Left ventricle myocardium superior (tissue), 1 donor: Measurements from ENCODE around the gene DLG4. TPM values are rescaled to one million over a fixed set of nuclear protein-coding genes. Genes with fewer than 3 reads are reported as not detected.

Experiments used
- ATAC-seq: fragments of 200-7000 bp; cut with Tn5 transposase; one replicate; pipeline ENCODE4 v1.9.1; 2020; ENCODE audit warnings: mild to moderate bottlenecking, moderate library complexity
- DNase-seq: peaks from one replicate; pipeline ENCODE4 v3.0.0-alpha.2; 2020
- intact Hi-C: fragments of 100-400 bp; cut with micrococcal nuclease; formaldehyde crosslinking; loops from one replicate; pipeline ENCODE4 v1.11.0; 2022
- total RNA-seq: library from RNA; stranded (reverse); fragmentation: NEBNext Ultra II Directional; extraction: Animal tissue kit (Norgen Biotek cat#: 25700); gene quantifications from one replicate; pipeline ENCODE4 v1.2.1, GENCODE V29; 2021
- donor health status: DM: no; HTN: yes; CAD: no; lungs with severe emphysema.

DLG4 gene
- total RNA-seq, 1 donor from 2014 or later = 21.3 TPM

- ATAC-seq (no peak), DNase-seq (peak; percentile 22)
- intact Hi-C loops = no loop called here
These were observed 878 bp downstream of the DLG4 start for GRCh38 chr17:7218758-7219157.

- no peak for ATAC-seq
- intact Hi-C loops = no loop called here
- DNase-seq = peak; percentile 57
These were observed 1.5 kb downstream of the DLG4 start for GRCh38 chr17:7218166-7218565.

GRCh38 chr17:7217113-7217987 lies 2.3 kb downstream of the DLG4 start:
- intact Hi-C loops = no loop called here
- no peak for ATAC-seq
- peak; percentile 53 for DNase-seq

DNA sequence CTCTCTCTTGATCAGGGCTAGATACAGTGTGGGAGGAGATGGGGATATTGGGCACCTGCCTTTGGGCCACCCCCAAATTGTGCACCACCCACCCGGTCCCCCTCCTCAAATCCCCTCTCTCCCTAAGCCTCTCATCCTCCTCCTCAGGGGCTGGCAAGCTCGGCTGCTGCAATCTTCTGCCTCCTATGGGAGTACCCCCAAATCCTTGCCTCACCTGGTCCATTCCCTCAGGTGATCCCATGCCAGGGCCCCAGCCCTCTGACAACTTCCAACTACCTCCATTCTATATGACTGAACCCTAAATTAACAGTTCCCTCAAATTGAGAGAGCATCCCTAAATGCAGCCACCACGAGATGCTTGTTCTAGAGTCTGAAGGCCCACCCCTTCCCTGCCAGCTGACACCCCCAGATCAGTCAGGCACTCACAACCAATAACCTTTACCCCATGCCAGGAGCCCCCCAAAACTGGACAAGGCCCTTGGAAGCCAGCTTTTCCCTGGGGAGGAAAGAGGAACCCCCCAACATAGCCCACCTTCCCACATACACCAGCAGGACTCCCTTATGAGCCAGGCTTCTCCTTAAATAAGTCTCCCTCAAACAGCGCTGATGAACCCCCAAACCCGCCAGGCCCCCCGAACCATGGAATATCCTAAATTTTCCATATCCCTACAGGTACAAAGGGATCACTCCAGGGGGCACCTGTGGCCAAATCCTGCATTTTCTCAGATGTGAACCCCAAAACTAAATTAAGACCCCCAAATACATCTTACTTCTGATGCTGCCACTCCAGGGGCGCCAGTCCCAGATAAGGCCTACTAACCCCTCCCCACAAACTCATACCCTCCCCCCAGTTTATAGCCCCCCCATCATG lies 3.2 kb downstream of the DLG4 start:
- ATAC-seq (no peak), DNase-seq (peak; percentile 41)
- intact Hi-C loops = no loop called here

- intact Hi-C loops = no loop called here
- ATAC-seq = no peak
- DNase-seq = peak; percentile 27
These were observed 3.9 kb downstream of the DLG4 start for GRCh38 chr17:7215652-7216180.

GRCh38 chr17:7215136-7215638 lies 4.4 kb downstream of the DLG4 start:
- ATAC-seq (no peak), DNase-seq (peak; percentile 33)
- intact Hi-C loops = no loop called here

- peak; percentile 87 for ATAC-seq
These were observed 5.1 kb downstream of the DLG4 start for GRCh38 chr17:7214300-7215135.

GRCh38 chr17:7213895-7214299 lies 5.7 kb downstream of the DLG4 start:
- peak; percentile 73 for DNase-seq
- ATAC-seq = peak; percentile 0
- intact Hi-C loops = no loop called here

More at GRCh38 chr17:7214300-7215135, 5.1 kb downstream of the DLG4 start:
- peak; percentile 99 for DNase-seq
- intact Hi-C loops = no loop called here

- intact Hi-C loops = no loop called here
- peak; percentile 25 for DNase-seq
- ATAC-seq = no peak
These were observed 8.0 kb downstream of the DLG4 start for GRCh38 chr17:7211491-7212273.

DNA sequence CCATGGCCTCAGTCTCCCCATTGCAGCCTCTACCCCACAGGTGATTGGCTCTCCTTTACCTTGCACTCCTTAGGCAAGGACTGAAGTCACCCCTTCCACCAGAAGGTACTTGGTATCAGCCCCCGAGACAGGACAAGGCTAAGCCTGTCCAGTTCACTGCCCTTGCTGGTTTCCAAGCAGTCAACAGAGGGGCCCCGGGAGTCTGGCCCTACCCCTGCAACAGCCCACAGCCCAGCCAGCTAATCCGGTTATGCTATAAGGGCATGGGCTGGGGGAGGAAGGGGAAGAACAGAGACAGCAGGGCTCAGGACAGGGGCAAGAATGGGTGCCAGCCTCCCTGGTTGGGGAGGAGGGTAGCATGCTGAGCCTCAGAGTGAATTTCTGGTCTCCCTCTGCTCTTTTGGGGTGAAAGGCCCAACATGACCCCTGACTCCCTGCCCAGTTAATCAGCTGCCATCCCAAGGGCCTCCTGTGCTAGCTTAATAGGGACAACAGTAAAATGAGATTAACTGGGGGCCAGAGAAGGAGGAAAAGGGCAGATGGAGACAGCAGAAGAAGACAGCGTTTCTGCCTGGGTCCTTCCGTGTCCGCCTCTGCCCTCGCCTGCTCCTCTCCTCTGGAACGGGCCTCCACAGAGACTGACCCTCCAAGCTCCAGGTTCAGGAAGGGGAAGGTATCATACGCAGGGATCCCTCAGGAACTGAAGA lies 10.7 kb downstream of the DLG4 start:
- intact Hi-C loops = no loop called here
- no peak for DNase-seq
- no peak for ATAC-seq

DNA sequence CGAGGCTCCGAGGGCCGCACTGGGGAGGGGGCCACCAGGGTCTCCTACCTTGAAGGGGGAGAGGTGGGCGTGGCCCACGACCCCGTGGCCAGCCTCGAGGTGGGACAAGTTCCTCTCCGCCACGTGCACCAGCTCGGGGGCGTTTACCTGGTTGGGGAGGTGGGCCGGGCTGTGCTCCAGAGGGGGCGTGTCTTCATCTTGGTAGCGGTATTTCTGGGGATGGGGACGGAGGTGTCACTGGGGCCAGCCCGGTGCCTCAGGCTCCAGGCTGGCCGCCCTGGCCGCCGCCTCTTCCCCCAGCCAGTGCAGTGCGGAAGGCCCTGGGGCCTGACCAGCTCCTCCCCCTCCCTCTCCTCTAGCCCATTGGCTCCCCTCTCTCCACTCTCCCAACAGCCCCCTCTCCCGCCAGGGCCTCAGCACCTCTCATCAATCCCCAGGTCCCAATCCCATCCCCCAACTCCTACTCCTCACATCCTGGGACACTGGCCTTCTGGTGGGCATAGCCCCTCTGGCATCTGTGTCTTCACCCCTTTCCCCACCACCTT lies 11.5 kb downstream of the DLG4 start:
- peak; percentile 27 for DNase-seq
- no peak for ATAC-seq
- intact Hi-C loops = no loop called here

GRCh38 chr17:7207120-7208001 lies 12.3 kb downstream of the DLG4 start:
- DNase-seq = peak; percentile 33
- ATAC-seq = no peak
- intact Hi-C loops = no loop called here

- intact Hi-C loops = no loop called here
- DNase-seq (no peak), ATAC-seq (no peak)
These were observed 14.1 kb downstream of the DLG4 start for GRCh38 chr17:7205561-7205960.

DNA sequence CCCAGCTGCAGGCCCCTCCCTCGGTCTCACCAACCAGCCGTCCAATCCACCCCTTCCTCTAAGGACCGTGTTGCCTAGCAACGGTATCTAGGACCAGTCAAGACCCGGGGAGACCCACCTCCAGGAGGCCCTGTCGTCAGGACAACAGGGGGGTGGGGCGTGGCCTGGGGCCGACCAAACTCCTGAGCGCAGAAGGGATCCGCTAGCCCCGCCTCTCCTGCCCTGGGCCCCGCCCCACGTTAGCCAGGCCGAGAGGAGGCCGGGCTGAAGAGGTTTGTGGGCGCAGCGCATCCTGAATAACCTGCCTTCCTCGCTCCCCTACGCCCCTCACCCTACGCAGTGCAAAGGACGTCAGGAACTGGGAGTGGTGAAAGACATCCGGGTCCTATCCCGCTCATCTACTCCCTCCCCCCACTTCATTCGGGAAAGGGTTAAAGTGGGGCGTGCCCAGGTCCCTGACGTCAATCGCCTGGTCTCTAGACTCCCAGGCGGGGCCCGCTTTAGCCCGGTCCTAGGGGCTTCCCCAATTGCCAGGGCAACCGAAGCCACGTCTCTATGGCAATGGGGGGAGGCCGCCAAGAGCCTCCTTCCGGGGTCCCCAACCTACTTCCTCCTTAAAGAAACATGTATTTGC lies 14.7 kb downstream of the DLG4 start:
- ATAC-seq (peak; percentile 91), DNase-seq (peak; percentile 93)
- intact Hi-C loops = no loop called here

- intact Hi-C loops = no loop called here
- ATAC-seq (no peak), DNase-seq (no peak)
These were observed 15.3 kb downstream of the DLG4 start for GRCh38 chr17:7204336-7204735.

GRCh38 chr17:7203391-7203790 lies 16.2 kb downstream of the DLG4 start:
- DNase-seq = no peak
- no peak for ATAC-seq
- intact Hi-C loops = no loop called here
